Muscle of arm (tissue), 14 donors: ENCODE measurements around the gene MIEN1. TPM values are rescaled to one million over a fixed set of nuclear protein-coding genes. Genes with fewer than 3 reads are reported as not detected.
"Not testable (repeated sequence)": the region's sequence is repeated elsewhere in the genome, so short reads cannot be mapped to it uniquely, and the experiment has no call there.

Experiments
- DNase-seq: peaks from one replicate; pipeline ENCODE4 v3.0.0-alpha.2; 2013
- long read RNA-seq, 11 donors: transcript quantifications; one replicate each; lab custom pipeline, GENCODE V29; 2026
- polyA plus RNA-seq, 12 donors: library from polyadenylated mRNA; unstranded; fragments of 120-200 nt; gene quantifications; one replicate each; pipeline ENCODE4 v1.2.1, GENCODE V29; 2013; ENCODE audit not compliant: insufficient read length in 12 of 12

MIEN1 gene
- 10 to 100 TPM in 11 of 12 donors, not detected in 1; 14.8 to 23.6 (median 18.9) TPM for polyA plus RNA-seq
- long read RNA-seq, donor 1, transcript MIEN1-202 (3 exons, 825 nt): minor isoform, 9 of 196 reads
- long read RNA-seq, donor 1, transcript MIEN1-201 (4 exons, 1,006 nt): minor isoform, 56 of 196 reads
- long read RNA-seq, donor 1, transcript MIEN1-206 (1 exons, 1,999 nt): major isoform, 79 of 196 reads
- long read RNA-seq, donor 1, partial matches to known transcripts: 51 of 196 reads
- long read RNA-seq, donor 1, other reads (novel, unspliced or antisense): 0 of 196 reads
- long read RNA-seq, donor 2, transcript MIEN1-201 (4 exons, 1,006 nt): minor isoform, 20 of 55 reads
- long read RNA-seq, donor 2, transcript MIEN1-206 (1 exons, 1,999 nt): major isoform, 32 of 55 reads
- long read RNA-seq, donor 2, partial matches to known transcripts: 0 of 55 reads
- long read RNA-seq, donor 2, other reads (novel, unspliced or antisense): 0 of 55 reads
- long read RNA-seq, donor 3, transcript MIEN1-201 (4 exons, 1,006 nt): minor isoform, 8 of 92 reads
- long read RNA-seq, donor 3, transcript MIEN1-206 (1 exons, 1,999 nt): major isoform, 43 of 92 reads
- long read RNA-seq, donor 3, partial matches to known transcripts: 39 of 92 reads
- long read RNA-seq, donor 3, other reads (novel, unspliced or antisense): 0 of 92 reads
- long read RNA-seq, donor 4, transcript MIEN1-201 (4 exons, 1,006 nt): minor isoform, 12 of 31 reads
- long read RNA-seq, donor 4, transcript MIEN1-206 (1 exons, 1,999 nt): major isoform, 18 of 31 reads
- long read RNA-seq, donor 4, partial matches to known transcripts: 0 of 31 reads
- long read RNA-seq, donor 4, other reads (novel, unspliced or antisense): 0 of 31 reads
- long read RNA-seq, donor 5, transcript MIEN1-201 (4 exons, 1,006 nt): minor isoform, 13 of 104 reads
- long read RNA-seq, donor 5, transcript MIEN1-206 (1 exons, 1,999 nt): major isoform, 87 of 104 reads
- long read RNA-seq, donor 5, partial matches to known transcripts: 0 of 104 reads
- long read RNA-seq, donor 5, other reads (novel, unspliced or antisense): 0 of 104 reads
- long read RNA-seq, donor 6, transcript MIEN1-206 (1 exons, 1,999 nt): major isoform, 35 of 47 reads
- long read RNA-seq, donor 6, transcript MIEN1-201 (4 exons, 1,006 nt): minor isoform, 10 of 47 reads
- long read RNA-seq, donor 6, partial matches to known transcripts: 0 of 47 reads
- long read RNA-seq, donor 6, other reads (novel, unspliced or antisense): 0 of 47 reads
- long read RNA-seq, donor 7, transcript MIEN1-206 (1 exons, 1,999 nt): major isoform, 14 of 24 reads
- long read RNA-seq, donor 7, transcript MIEN1-201 (4 exons, 1,006 nt): minor isoform, 8 of 24 reads
- long read RNA-seq, donor 7, partial matches to known transcripts: 0 of 24 reads
- long read RNA-seq, donor 7, other reads (novel, unspliced or antisense): 0 of 24 reads
- long read RNA-seq, donor 8, transcript MIEN1-206 (1 exons, 1,999 nt): minor isoform, 10 of 25 reads
- long read RNA-seq, donor 8, transcript MIEN1-201 (4 exons, 1,006 nt): major isoform, 13 of 25 reads
- long read RNA-seq, donor 8, partial matches to known transcripts: 0 of 25 reads
- long read RNA-seq, donor 8, other reads (novel, unspliced or antisense): 0 of 25 reads
- long read RNA-seq, donor 9, transcript MIEN1-206 (1 exons, 1,999 nt): major isoform, 16 of 32 reads
- long read RNA-seq, donor 9, transcript MIEN1-201 (4 exons, 1,006 nt): minor isoform, 13 of 32 reads
- long read RNA-seq, donor 9, partial matches to known transcripts: 0 of 32 reads
- long read RNA-seq, donor 9, other reads (novel, unspliced or antisense): 0 of 32 reads
- long read RNA-seq, donor 10, transcript MIEN1-206 (1 exons, 1,999 nt): major isoform, 24 of 36 reads
- long read RNA-seq, donor 10, transcript MIEN1-201 (4 exons, 1,006 nt): minor isoform, 12 of 36 reads
- long read RNA-seq, donor 10, partial matches to known transcripts: 0 of 36 reads
- long read RNA-seq, donor 10, other reads (novel, unspliced or antisense): 0 of 36 reads
- long read RNA-seq, donor 11, transcript MIEN1-201 (4 exons, 1,006 nt): minor isoform, 14 of 49 reads
- long read RNA-seq, donor 11, transcript MIEN1-206 (1 exons, 1,999 nt): major isoform, 28 of 49 reads
- long read RNA-seq, donor 11, partial matches to known transcripts: 0 of 49 reads
- long read RNA-seq, donor 11, other reads (novel, unspliced or antisense): 0 of 49 reads

- DNase-seq: peak; percentile 90
These were observed at the start of gene MIEN1 for GRCh38 chr17:39730095-39730921. MIEN1 (minus strand) TSS chr17:39730532; CDS start chr17:39730495, 37 bp downstream.

- no peak for DNase-seq
These were observed 47.4 kb upstream of the MIEN1 start for GRCh38 chr17:39777534-39778365.

- DNase-seq: no peak
These were observed 45.9 kb upstream of the MIEN1 start for GRCh38 chr17:39776252-39776651.

GRCh38 chr17:39775031-39775430 lies 44.7 kb upstream of the MIEN1 start:
- no peak for DNase-seq

- no peak for DNase-seq
These were observed 43.7 kb upstream of the MIEN1 start for GRCh38 chr17:39774047-39774446.

- no peak for DNase-seq
These were observed 42.9 kb upstream of the MIEN1 start for GRCh38 chr17:39772987-39773934.

GRCh38 chr17:39772415-39772814 lies 42.1 kb upstream of the MIEN1 start:
- no peak for DNase-seq

- DNase-seq: no peak
These were observed 39.7 kb upstream of the MIEN1 start for GRCh38 chr17:39769974-39770587.

- no peak for DNase-seq
These were observed 36.8 kb upstream of the MIEN1 start for GRCh38 chr17:39767147-39767546.

- DNase-seq: no peak
These were observed 35.4 kb upstream of the MIEN1 start for GRCh38 chr17:39765766-39766165.

GRCh38 chr17:39765175-39765574 lies 34.8 kb upstream of the MIEN1 start:
- DNase-seq: no peak

GRCh38 chr17:39764171-39764570 lies 33.8 kb upstream of the MIEN1 start:
- not testable (repeated sequence) for DNase-seq

- no peak for DNase-seq
These were observed 32.9 kb upstream of the MIEN1 start for GRCh38 chr17:39763051-39763820.

GRCh38 chr17:39761861-39762496 lies 31.6 kb upstream of the MIEN1 start:
- DNase-seq: no peak

GRCh38 chr17:39759204-39759603 lies 28.9 kb upstream of the MIEN1 start:
- no peak for DNase-seq
